SK-N-SH (cell line): ENCODE results near the gene HERC5. TPM values are rescaled to one million over a fixed set of nuclear protein-coding genes. Genes with fewer than 3 reads are reported as not detected.
A peak's percentile ranks its signal among the peaks of the same experiment; 100 is the strongest.

Source experiments
- CTCF ChIA-PET: fragments of 300-600, 350-600 bp; formaldehyde crosslinking; extraction: SDS; loops from one replicate; lab custom pipeline; 2021; lab: Yijun Ruan, JAX
- POLR2A ChIA-PET: fragments of 350-600 bp; sonication (Branson Sonifier 250); formaldehyde crosslinking; extraction: SDS; loops from one replicate; lab custom pipeline; 2020; ENCODE audit warnings: antibody characterized with exemption, inconsistent platforms; lab: Yijun Ruan, JAX
- DNase-seq: peaks from one replicate; pipeline ENCODE4 v3.0.0; 2012
- H2AFZ ChIP-seq: fragments of 200-600 bp; sonication (generic); 2 replicates; pipeline ENCODE4 v1.8.1; 2016; ENCODE audit warnings: antibody characterized with exemption, mild to moderate bottlenecking, low read depth
- H3F3A ChIP-seq: fragments of 200-600 bp; sonication (generic); replicated peaks from 2 replicates; pipeline ENCODE3; 2016; ENCODE audit warnings: antibody characterized with exemption, mild to moderate bottlenecking; ENCODE audit not compliant: insufficient read depth
- H3K27ac ChIP-seq, 2 experiments: fragments of 200-500 bp in 1 of 2; fragments of 200-600 bp in 1 of 2; sonication (Bioruptor generic) in 1 of 2; sonication (generic), shearing (Covaris generic) in 1 of 2; 2 replicates each; pipeline versions ENCODE4 v1.5.1 to v1.6.1; 2014 to 2016; ENCODE audit warnings: low read depth in 2 of 2, inconsistent platforms in 1 of 2, low read length in 1 of 2, mild to moderate bottlenecking in 1 of 2, mixed read lengths in 1 of 2
- H3K27me3 ChIP-seq: fragments of 200-600 bp; sonication (generic), shearing (Covaris generic); 2 replicates; pipeline ENCODE4 v1.6.1; 2016; ENCODE audit warnings: mixed run types; ENCODE audit not compliant: insufficient read depth
- H3K36me3 ChIP-seq, 2 experiments: fragments of 200-500 bp in 1 of 2; fragments of 200-600 bp in 1 of 2; sonication (Bioruptor generic) in 1 of 2; sonication (generic) in 1 of 2; replicated peaks in 1 of 2; 2 replicates each; pipeline versions ENCODE3 to v1.5.1; 2014 to 2016; ENCODE audit warnings: low read length in 1 of 2, mild to moderate bottlenecking in 1 of 2; ENCODE audit not compliant: insufficient read depth in 2 of 2, control insufficient read depth in 1 of 2
- H3K4me1 ChIP-seq, 2 experiments: fragments of 200-500 bp in 1 of 2; fragments of 200-600 bp in 1 of 2; sonication (Bioruptor generic) in 1 of 2; sonication (generic), shearing (Covaris generic) in 1 of 2; 2 replicates each; pipeline versions ENCODE4 v1.5.1 to v1.6.1; 2014 to 2016; ENCODE audit warnings: low read depth in 1 of 2, low read length in 1 of 2, mixed run types in 1 of 2; ENCODE audit not compliant: insufficient read depth in 2 of 2, control insufficient read depth in 1 of 2
- H3K4me2 ChIP-seq: fragments of 200-600 bp; sonication (generic), shearing (Covaris generic); 2 replicates; pipeline ENCODE4 v1.6.1; 2017; ENCODE audit warnings: mixed run types
- H3K4me3 ChIP-seq, 2 experiments: fragments of 200-500 bp in 1 of 2; fragments of 200-600 bp in 1 of 2; sonication (Bioruptor generic) in 1 of 2; sonication (generic), shearing (Covaris generic) in 1 of 2; 2 replicates each; pipeline versions ENCODE4 v1.5.1 to v1.8.1; 2014 to 2016; ENCODE audit warnings: low read depth in 2 of 2, inconsistent platforms in 1 of 2, low read length in 1 of 2, mild to moderate bottlenecking in 1 of 2, mixed read lengths in 1 of 2, moderate library complexity in 1 of 2
- H3K79me2 ChIP-seq: fragments of 200-600 bp; sonication (generic); 2 replicates; pipeline ENCODE4 v1.8.1; 2017; ENCODE audit warnings: mild to moderate bottlenecking; ENCODE audit not compliant: insufficient read depth
- H3K9ac ChIP-seq: fragments of 200-600 bp; sonication (generic); 2 replicates; pipeline ENCODE4 v1.6.1; 2017; ENCODE audit warnings: mixed run types
- H3K9me2 ChIP-seq: fragments of 200-600 bp; sonication (generic); 2 replicates; pipeline ENCODE4 v1.6.1; 2017; ENCODE audit warnings: mixed run types
- H3K9me3 ChIP-seq: fragments of 200-600 bp; sonication (generic); 2 replicates; pipeline ENCODE4 v1.6.1; 2017; ENCODE audit warnings: mixed run types, mild to moderate bottlenecking, moderate library complexity
- H4K20me1 ChIP-seq: fragments of 200-600 bp; sonication (generic); 2 replicates; pipeline ENCODE4 v1.6.1; 2017; ENCODE audit warnings: mild to moderate bottlenecking, mixed run types; ENCODE audit not compliant: insufficient read depth
- CHD2 ChIP-seq: fragments of 150-350 bp; IDR thresholded peaks from 2 replicates; pipeline ENCODE4 v1.6.1; 2018; ENCODE audit warnings: low read length; ENCODE audit not compliant: partially characterized antibody
- CTCF ChIP-seq: fragments of 200-600 bp; sonication (generic); IDR thresholded peaks from 2 replicates; pipeline ENCODE4 v1.6.1; 2017; ENCODE audit warnings: antibody characterized with exemption, mild to moderate bottlenecking, moderate library complexity
- FOXJ3 ChIP-seq: sonication (generic); formaldehyde crosslinking; IDR thresholded peaks from 2 replicates; pipeline ENCODE4 v1.5.1; 2020; ENCODE audit warnings: mild to moderate bottlenecking, missing genetic modification reagents
- FOXM1 ChIP-seq: IDR thresholded peaks from 2 replicates; pipeline ENCODE4 v1.4.0; 2012; ENCODE audit warnings: low read depth, mild to moderate bottlenecking
- GABPA ChIP-seq: IDR thresholded peaks from 2 replicates; pipeline ENCODE4 v1.4.0; 2012; ENCODE audit warnings: low read depth, mild to moderate bottlenecking
- GATA2 ChIP-seq: sonication (generic); formaldehyde crosslinking; IDR thresholded peaks from 2 replicates; pipeline ENCODE4 v1.5.0; 2020; ENCODE audit warnings: mild to moderate bottlenecking, missing genetic modification reagents
- IRF3 ChIP-seq: fragments of 150-350 bp; IDR thresholded peaks from 2 replicates; pipeline ENCODE4 v1.6.1; 2016; ENCODE audit warnings: mild to moderate bottlenecking, low read depth, low read length
- JUND ChIP-seq: IDR thresholded peaks from 2 replicates; pipeline ENCODE4 v1.4.0; 2012
- MAX ChIP-seq: IDR thresholded peaks from 2 replicates; pipeline ENCODE4 v1.4.0; 2012; ENCODE audit warnings: low read depth
- MEF2A ChIP-seq: IDR thresholded peaks from 2 replicates; pipeline ENCODE4 v1.4.0; 2012; ENCODE audit warnings: low read depth, borderline replicate concordance
- MXI1 ChIP-seq: IDR thresholded peaks from 2 replicates; pipeline ENCODE4 v1.6.1; 2012; ENCODE audit warnings: mild to moderate bottlenecking, low read depth, low read length, improper control_type of control experiment
- NFIC ChIP-seq: IDR thresholded peaks from 2 replicates; pipeline ENCODE4 v1.4.0; 2012; ENCODE audit warnings: borderline replicate concordance
- POLR2AphosphoS5 ChIP-seq: IDR thresholded peaks from 2 replicates; pipeline ENCODE4 v1.6.1; 2012; ENCODE audit warnings: low read depth, low read length
- RAD21 ChIP-seq: IDR thresholded peaks from 2 replicates; pipeline ENCODE4 v1.6.1; 2012; ENCODE audit warnings: mild to moderate bottlenecking, low read length
- RCOR1 ChIP-seq: fragments of 150-350 bp; IDR thresholded peaks from 2 replicates; pipeline ENCODE4 v1.6.1; 2017; ENCODE audit warnings: antibody characterized with exemption, low read length
- RFX5 ChIP-seq: IDR thresholded peaks from 2 replicates; pipeline ENCODE4 v1.6.1; 2012; ENCODE audit warnings: mild to moderate bottlenecking, improper control_type of control experiment, low read length
- SIN3A ChIP-seq: IDR thresholded peaks from 2 replicates; pipeline ENCODE4 v1.6.1; 2012; ENCODE audit warnings: low read depth, mild to moderate bottlenecking, low read length, moderate library complexity, borderline replicate concordance
- TAF1 ChIP-seq: IDR thresholded peaks from 2 replicates; pipeline ENCODE4 v1.6.1; 2012; ENCODE audit warnings: low read depth, mild to moderate bottlenecking, low read length, moderate library complexity, borderline replicate concordance
- TCF12 ChIP-seq: IDR thresholded peaks from 2 replicates; pipeline ENCODE4 v1.4.0; 2012
- TEAD4 ChIP-seq: IDR thresholded peaks from 2 replicates; pipeline ENCODE4 v1.4.0; 2012; ENCODE audit warnings: mild to moderate bottlenecking, borderline replicate concordance; ENCODE audit not compliant: insufficient read depth
- USF2 ChIP-seq: fragments of 150-350 bp; IDR thresholded peaks from 2 replicates; pipeline ENCODE4 v1.6.1; 2017; ENCODE audit warnings: antibody characterized with exemption, low read length, low read depth, borderline replicate concordance
- YY1 ChIP-seq: IDR thresholded peaks from 2 replicates; pipeline ENCODE4 v1.4.0; 2012; ENCODE audit warnings: low read depth, mild to moderate bottlenecking
- WGBS: methylation state at CpG from one replicate; pipeline ENCODE4 v1.1.6; 2017; ENCODE audit warnings: low lambda C conversion rate; 5-methylcytosine and 5-hydroxymethylcytosine counted together
- polyA plus RNA-seq, 3 experiments: library from polyadenylated mRNA; depleted of rRNA; stranded (reverse); fragments of >200 nt; gene quantifications; 2 replicates each; pipeline ENCODE4 v1.2.3, GENCODE V29; 2012
- TF ChIP-seq, protein P1 (sequence below): IDR thresholded peaks from 2 replicates; pipeline ENCODE4 v1.4.0; 2012; ENCODE audit warnings: low read depth, borderline replicate concordance
- TF ChIP-seq, protein P2 (sequence below): IDR thresholded peaks from 2 replicates; pipeline ENCODE4 v1.6.1; 2012; ENCODE audit warnings: mild to moderate bottlenecking, low read depth, low read length, moderate library complexity

The HERC5 gene
- polyA plus RNA-seq, 1 of the 3 experiments (the other 2 are of a cell fraction) = 0.15 TPM

DNA sequence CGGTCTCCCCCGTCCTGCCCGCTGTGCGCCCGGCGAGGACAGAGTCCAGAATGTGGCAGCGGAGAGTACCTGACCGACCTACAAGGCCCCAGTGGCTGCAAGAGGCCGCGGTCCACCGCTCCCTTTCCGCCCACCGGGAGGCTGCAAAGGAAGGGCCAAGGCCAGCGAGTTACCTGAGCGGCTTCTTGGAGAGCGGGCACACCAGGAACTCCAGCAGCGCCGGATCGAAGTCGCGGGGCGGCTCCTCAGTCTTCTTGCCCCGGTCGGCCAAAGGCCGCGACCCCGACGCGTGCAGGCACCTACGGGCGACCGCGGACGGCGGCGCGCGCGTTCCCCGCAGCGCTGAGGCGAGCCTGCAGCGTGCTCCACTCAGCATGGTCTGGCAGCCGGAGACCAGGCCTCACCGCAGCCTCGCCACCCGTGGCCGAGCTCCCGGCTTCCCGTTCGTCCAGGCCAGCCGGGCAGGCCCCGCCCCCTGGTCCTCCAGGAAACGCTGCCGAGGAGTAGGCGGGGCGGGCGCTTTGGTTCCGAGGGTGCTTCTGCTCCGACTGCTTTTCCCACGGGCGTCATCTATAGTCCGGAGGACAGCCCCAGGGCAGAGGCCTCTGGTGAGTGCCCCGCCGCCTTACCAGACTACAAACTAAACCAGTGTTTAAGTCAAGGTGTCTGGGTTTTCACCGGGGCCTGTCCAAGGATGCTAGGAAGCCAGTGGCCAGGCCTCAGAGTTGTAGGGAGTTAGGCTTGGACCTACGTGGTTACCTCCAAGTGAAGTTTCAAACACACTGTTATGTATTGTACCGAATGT lies 66.6 kb downstream of the HERC5 start, which contains the start of gene PYURF:
Gene PYURF, minus strand, starts transcription at position 452 of the 805 bp plus-strand sequence. Its CDS starts 76 bp downstream, at position 376.
- Histone ChIP-seq H3K27me3 (no peaks in the 10 kb centered on the region), H2AFZ (peak within 1 kb of the TSS; percentile 87), H3K9me2 (no peaks in the 10 kb centered on the region), H3K79me2 (peaks cover 75% of the 10 kb centered on the region), H3K27ac (peak within 1 kb of the TSS; percentile 89 to 97), H3K9me3 (no peaks in the 10 kb centered on the region), H3F3A (peaks cover 11% of the 10 kb centered on the region), H4K20me1 (peaks cover 10% of the 10 kb centered on the region; the same call in 1 of the 2 replicates), H3K4me2 (peak within 1 kb of the TSS; percentile 83), H3K4me1 (peaks cover 0 to 13% of the 10 kb centered on the region in 2 experiments; a peak in 2 of 4 replicates), H3K4me3 (peak within 1 kb of the TSS; percentile 92 to 95), H3K9ac (peak within 1 kb of the TSS; percentile 97), H3K36me3 (peaks cover 18% of the 10 kb centered on the region in 2 experiments)
- CTCF ChIA-PET = interaction anchor here (0.7 to 2.2 kb wide), 12 partner anchors 8 to 304 kb away, joined by 3 to 11 read pairs (median 5); partner anchors contain the start of gene HERC6
- DNase-seq = peak; percentile 93
- POLR2A ChIA-PET = interaction anchor here (0.8 to 1.1 kb wide), 5 partner anchors 16 to 505 kb away, joined by 3 to 4 read pairs (median 3); partner anchors contain the start of gene PPM1K
- 3% methylated on average over 3 of the region's 68 CpGs for WGBS
- TF ChIP-seq TEAD4 (no peak), CHD2 (peak; percentile 71), NFIC (no peak), FOXM1 (no peak), RFX5 (0 out of 2 replicates have a peak, but pooled peaks have one; percentile 24), FOXJ3 (0 out of 2 replicates have a peak, but pooled peaks have one; percentile 19), TAF1 (peak; percentile 96), TCF12 (peak; percentile 36; the same call in 1 of the 2 replicates), MAX (peak; percentile 81), USF2 (no peak), POLR2AphosphoS5 (peak; percentile 87), SIN3A (peak; percentile 84; the same call in 1 of the 2 replicates), MXI1 (peak; percentile 84), GABPA (peak; percentile 69), IRF3 (no peak), YY1 (no peak), MEF2A (no peak), CTCF (no peak), RCOR1 (peak; percentile 44), RAD21 (no peak), JUND (no peak), GATA2 (CRISPR knock-in tag) (0 out of 2 replicates have a peak, but pooled peaks have one; percentile 18)
- TF ChIP-seq, protein P1, sequence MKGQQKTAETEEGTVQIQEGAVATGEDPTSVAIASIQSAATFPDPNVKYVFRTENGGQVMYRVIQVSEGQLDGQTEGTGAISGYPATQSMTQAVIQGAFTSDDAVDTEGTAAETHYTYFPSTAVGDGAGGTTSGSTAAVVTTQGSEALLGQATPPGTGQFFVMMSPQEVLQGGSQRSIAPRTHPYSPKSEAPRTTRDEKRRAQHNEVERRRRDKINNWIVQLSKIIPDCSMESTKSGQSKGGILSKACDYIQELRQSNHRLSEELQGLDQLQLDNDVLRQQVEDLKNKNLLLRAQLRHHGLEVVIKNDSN = peak; percentile 51; the same call in 1 of the 2 replicates
- TF ChIP-seq, protein P2, sequence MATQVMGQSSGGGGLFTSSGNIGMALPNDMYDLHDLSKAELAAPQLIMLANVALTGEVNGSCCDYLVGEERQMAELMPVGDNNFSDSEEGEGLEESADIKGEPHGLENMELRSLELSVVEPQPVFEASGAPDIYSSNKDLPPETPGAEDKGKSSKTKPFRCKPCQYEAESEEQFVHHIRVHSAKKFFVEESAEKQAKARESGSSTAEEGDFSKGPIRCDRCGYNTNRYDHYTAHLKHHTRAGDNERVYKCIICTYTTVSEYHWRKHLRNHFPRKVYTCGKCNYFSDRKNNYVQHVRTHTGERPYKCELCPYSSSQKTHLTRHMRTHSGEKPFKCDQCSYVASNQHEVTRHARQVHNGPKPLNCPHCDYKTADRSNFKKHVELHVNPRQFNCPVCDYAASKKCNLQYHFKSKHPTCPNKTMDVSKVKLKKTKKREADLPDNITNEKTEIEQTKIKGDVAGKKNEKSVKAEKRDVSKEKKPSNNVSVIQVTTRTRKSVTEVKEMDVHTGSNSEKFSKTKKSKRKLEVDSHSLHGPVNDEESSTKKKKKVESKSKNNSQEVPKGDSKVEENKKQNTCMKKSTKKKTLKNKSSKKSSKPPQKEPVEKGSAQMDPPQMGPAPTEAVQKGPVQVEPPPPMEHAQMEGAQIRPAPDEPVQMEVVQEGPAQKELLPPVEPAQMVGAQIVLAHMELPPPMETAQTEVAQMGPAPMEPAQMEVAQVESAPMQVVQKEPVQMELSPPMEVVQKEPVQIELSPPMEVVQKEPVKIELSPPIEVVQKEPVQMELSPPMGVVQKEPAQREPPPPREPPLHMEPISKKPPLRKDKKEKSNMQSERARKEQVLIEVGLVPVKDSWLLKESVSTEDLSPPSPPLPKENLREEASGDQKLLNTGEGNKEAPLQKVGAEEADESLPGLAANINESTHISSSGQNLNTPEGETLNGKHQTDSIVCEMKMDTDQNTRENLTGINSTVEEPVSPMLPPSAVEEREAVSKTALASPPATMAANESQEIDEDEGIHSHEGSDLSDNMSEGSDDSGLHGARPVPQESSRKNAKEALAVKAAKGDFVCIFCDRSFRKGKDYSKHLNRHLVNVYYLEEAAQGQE = peak; percentile 73
